GM21528 (cell line): ENCODE measurements around the gene HOXA5.

Experiments
- ATAC-seq: cut with Tn5 transposase; IDR thresholded peaks from one replicate; pipeline ENCODE4 v1.9.1; 2021; ENCODE audit warnings: mild to moderate bottlenecking, moderate library complexity; ENCODE audit not compliant: unreplicated experiment, low FRiP score

Gene HOXA5

DNA sequence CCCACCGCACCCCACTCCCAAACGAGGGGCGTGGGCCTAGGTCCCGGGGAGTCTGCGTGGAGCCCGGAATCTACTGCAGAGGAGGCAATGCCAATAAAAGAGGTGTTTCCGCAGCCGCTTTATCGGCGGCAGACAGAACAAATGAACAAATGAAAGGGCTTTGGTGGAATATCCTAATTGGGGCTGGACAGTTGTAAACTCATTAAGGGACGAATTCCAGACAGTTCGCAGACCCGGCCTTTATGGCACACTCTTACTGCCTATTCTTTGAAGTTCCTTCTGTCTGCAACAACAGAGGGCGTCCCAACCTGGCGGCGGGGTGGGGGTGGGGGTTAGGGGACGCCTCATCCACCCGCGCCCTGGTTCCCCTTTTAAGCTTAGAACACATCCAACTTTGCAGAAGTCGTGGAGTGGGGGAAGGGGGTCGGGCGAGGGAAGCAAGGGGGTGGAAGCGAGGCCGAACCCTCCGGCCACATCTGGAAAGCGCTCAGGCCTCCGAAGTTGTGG is 17.8 kb upstream of the HOXA5 start:
- no peak for ATAC-seq

DNA sequence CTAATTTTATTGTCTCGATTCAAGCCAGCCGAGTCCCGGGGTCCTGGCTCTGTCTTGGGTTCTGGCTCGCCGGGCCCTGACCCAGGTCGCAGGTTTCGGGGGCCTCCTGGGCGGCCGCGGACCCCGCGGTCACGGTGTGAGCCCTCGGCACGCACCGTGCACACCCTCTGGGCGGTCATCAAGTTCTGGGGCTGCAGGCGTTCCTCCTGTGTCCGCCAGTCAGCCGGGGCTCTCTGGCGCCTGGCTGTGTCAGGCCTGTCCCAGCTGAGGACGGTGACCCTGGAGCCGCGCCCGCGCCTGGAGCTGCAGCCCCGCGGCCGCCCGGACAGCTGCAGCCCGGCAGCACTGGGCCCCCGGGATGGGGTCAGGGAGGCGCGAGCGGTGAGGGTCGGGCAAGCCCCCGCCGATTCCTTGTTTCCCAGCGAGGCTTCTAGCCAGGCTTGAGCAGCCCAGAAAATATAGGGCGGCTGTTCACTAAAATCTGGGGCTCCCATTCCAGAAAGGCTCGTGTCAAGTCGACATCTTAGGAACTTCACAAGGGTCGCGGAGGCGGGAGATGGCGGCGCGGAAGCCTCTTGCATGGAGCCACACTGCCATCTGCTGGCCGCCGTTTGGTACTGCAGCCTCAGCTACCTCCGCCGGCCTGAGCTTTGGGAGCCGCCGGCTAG is 17.2 kb upstream of the HOXA5 start:
- no peak for ATAC-seq

DNA sequence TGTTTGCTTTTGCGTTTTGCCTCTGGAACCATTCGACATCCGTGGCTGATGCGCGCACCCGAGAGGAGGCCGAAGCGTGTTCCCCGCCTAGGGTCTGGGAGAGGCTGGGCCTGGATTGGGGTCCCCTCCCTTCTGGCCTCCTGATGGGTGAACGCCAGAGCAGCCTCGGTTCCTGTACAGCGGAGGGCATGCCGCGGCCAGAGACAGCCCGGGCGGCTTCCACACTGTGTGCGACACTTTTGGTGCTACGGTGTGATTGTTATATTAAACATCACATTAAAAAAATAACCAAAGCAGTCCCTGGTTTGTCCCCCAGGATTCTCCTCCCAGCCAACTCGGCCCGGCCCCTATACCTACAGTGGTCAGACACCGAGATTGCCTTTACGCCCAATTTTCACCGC is 16.7 kb upstream of the HOXA5 start:
- ATAC-seq = no peak

DNA sequence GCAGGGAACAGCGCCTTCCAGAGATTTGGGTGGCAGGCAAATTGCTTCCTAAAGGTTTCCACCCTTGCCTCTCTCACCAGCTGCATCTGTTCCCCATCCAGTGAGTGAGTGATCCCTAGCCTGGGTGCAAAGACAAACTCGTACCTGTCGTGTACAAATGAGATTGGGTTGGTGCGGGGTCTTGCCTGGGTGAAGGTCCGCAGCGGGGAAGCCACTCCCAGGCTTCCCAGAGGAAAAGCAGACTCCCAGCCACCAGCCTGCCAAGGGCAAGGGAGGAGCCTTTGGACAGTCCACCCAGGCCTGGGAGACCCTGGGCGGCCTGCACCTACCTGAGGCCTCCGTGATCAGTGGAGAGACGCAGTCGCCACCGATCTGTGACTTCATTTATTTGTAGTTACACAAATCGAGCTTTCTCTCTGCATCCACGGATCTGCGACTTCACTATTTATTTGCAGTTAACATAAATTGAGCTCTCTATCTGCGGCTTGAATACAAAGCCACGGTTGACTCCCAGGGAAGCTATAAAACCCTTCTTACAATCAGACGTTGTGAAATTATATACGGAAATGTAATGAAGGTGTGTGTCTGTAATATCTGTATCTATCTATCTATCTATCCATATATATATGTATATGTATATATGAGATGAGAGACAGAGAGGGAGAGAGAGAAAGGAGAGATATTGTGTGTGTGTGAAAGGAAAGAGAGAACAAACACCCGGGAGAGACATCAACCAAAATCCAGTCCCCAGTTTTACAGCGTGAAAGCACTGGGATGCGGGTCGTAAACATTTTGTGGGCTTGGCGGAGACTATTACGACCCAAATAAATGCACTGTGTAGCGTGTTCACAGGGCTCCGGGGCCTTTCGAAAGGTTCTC is 16.0 kb upstream of the HOXA5 start:
- no peak for ATAC-seq

DNA sequence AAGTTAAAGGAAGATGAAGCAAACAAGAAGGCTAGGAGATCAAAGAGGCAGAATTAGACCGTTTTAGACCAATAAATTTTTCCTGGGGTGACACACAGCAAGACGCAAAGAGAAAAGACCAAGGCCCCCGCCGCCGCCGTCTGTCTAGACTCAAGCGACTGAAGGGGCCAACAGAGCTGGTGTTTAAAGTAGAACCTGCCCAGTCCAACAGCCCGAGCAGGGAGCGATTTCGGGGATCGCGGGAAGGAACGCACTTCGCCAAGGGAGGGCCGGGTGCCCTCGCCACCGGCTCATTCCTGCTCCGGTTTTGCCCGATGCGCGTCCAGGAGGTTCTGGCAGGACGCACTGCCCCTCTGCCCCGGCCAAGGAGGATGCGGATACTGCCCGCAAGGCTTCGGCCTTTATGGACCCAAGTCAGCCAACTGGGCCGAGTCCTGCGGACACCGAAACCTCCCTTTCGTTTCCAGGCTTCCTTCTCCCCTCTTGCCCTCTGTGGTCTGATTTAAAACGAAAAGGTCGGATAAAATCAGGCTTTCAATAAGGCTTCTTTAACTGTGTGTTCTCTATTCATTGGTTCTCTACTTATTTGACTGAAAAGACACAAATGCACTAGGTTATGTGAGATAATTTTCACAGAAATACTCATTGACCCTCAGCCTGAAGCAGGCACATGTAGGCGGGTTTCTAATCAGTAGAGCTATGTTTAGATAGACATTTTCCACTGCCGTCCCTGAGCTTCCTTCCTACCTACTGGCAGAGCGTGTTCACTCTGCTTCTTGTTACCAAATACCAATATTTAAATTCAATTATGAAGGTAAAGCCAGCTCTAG is 15.2 kb upstream of the HOXA5 start:
- ATAC-seq = no peak

DNA sequence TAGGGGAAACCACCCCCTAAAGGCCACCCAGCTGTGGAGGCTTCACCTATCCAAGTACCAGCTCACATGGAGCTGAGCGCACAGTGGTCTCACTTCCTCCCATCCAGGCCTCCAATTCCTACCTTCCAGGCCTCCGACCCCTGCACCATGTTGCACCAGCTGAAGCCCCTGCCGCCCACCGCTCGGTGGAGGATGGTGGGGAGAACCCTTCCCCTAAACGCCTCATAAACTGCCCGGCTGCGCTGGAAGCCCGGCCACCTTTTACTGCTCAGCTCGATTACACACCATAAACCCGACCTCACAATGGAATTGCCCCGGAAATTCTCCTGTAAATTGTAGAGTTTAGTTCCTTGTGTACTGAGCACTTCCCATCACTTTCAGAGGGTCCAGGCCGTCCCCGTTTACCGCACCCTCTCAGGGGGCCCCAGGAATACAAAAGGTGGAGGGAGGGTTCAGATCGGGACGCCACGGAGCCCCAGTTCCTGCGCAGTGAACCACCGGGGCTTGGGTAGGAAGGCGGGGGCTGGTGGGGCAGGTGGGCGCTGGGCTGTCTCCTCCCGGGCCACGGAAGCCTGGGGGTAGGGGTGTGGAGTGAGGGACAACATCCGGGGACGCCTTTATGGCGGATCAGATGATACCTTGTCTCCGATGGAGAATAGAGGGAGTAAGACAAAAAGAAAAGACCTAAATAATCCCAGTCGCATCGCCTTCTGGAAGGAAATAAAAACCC is 14.4 kb upstream of the HOXA5 start:
- no peak for ATAC-seq

DNA sequence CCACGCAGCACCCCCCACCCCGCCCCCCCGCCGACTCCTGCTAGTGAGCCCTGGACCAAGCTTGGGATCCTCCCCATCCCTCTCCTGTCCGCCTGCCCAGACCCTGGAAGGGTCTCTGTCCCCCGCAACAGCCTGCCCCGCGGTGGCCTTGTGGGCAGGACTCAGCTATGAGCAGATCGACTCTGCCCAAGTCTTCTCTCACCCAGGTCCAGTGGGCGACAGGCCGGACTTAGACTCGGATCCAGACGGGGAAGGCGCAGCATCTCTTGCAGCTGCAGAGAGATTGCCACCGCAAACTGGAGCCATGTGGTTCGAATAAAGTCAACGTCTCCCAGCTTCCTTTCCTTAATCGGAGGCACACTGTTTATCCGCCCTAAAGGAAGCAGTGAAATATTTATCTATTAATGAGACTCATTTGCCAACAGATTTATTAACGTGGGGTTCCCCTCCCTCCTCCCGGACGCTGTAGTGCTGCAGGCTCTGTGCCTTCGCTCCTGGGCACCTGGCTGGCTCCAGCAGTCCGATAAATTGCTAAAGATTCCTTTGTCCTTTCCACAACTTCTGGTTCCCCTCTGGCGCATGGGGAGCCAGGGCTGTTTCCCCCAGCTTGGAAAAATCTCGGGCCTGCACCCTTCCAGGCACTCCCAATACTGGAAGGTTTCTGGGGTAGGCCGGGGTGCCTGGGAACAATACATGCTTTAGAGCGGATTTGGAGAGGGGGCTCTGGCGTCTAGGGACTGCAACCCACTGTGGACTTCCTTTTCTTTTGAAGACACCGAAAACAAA is 13.6 kb upstream of the HOXA5 start:
- no peak for ATAC-seq

DNA sequence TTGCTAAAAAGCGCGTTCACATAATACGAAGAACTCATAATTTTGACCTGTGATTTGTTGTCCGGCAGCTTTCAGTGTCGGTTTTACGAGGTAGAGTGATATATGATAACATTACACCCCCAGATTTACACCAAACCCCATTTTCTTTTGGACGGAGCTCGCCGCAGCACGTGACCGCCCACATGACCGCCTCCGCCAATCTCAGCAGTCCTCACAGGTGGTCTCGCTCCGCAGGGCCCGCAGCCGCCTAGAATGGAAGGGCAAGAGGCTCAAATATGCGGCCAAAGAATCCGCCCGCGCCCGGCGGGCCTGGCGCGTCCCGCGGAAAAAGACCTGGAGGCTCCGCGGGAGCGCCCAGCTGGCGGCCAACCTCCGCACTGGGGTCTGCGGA is 13.0 kb upstream of the HOXA5 start, which contains the start of gene HOXA7:
Gene HOXA7 (minus strand): TSS at position 168 of the 391 bp plus-strand sequence. CDS start 130 bp downstream, at position 38.
- no peak for ATAC-seq

DNA sequence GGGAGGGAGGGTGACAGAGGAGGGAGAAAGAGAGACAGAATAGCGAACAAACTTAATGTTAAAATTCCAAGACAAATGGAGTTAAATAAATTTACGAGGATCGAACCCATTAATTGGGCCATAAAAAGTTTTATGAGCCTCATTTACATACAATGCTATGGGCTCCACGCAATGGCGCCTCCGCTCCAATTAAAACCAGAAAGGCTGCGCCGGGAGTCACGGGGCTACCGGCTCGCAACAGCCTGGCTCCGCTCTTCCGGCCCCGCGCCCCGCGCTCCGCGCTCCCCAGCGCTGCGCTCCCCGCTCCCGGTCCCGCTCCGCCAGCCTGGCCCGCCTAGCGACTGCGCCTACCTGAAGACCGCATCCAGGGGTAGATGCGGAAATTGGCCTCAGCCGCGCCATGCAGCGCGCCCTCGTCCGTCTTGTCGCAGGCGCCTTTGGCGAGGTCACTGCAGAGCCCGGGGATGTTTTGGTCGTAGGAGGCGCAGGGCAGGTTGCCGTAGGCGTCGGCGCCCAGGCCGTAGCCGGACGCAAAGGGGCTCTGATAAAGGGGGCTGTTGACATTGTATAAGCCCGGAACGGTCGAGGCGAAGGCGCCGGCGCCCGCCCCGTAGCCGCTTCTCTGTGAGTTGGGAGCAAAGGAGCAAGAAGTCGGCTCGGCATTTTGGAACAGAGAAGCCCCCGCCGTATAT is 12.5 kb upstream of the HOXA5 start:
- no peak for ATAC-seq

DNA sequence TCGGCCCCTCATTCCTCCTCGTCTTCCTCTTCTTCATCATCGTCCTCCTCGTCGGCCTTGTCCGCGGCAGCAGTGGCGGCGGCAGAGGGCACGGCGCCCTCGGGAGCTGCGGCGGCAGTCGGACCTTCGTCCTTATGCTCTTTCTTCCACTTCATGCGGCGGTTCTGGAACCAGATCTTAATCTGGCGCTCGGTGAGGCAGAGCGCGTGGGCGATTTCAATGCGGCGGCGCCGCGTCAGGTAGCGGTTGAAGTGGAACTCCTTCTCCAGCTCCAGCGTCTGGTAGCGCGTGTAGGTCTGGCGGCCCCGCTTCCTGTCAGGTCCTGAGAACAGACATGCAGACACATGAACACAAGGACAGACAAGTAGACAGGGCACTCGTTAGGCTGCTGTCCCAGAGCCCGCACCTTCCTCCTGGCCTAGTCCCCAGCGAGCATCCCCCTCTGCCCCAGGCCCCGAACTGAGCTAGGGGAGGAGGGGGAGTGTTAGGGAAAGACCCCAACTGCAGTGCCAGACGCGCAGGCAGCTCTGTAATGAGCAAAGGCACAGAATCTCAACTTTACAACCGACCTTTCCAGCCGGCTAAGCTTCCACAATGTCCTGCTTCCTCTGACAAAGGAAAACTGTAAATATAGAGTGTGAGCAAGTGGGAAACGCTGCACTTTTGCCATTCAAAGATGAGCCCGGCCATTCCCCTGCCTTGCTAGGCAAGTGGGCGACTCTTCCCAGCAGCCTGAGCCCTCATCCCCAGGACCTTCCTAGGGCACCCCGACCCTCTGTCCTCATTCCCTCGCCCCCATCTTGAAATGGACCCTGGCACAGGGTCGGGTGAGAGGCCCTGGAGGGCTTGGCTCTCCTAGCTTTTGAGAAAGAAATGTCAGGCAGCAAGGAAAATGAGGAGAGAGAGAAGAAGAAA is 11.7 kb upstream of the HOXA5 start:
- ATAC-seq = no peak

DNA sequence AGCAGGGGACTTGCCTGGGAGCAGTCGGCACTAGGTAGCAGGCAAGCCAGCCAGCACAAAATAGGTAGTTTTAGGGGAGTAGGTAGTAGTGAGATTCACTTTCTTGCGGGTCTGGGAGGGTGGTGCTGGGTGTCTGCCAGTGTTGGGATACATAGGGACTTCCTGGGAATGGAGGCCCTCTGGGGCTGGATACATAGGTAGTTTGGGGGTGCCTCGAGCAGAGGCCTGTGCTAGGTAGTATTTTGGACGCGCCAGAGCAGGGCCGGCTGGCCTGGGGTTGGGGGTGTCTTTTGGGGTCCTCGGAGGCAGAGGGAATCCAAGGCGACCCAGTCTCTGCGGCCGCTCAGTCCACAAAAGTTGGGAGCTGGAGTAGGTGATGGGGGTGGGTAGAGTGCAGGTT is 10.9 kb upstream of the HOXA5 start:
- no peak for ATAC-seq

DNA sequence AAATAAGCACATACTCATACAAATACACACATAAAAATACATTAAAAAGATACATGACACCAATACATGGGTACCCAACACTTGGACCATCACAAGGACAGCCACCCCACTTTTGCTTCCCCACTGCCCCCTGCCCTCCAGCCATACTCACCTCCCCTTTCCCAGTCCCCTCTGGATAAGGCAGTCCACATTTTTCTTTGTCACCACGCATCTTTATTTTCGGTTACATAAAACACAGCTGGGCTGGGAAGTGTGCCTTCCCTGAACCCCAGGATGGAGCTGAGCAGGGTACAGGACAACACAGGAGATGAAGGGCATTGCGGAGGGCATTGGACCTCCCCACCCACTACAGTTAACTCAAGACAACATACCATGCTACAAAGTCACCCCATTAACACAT is 10.0 kb upstream of the HOXA5 start:
- ATAC-seq = no peak

DNA sequence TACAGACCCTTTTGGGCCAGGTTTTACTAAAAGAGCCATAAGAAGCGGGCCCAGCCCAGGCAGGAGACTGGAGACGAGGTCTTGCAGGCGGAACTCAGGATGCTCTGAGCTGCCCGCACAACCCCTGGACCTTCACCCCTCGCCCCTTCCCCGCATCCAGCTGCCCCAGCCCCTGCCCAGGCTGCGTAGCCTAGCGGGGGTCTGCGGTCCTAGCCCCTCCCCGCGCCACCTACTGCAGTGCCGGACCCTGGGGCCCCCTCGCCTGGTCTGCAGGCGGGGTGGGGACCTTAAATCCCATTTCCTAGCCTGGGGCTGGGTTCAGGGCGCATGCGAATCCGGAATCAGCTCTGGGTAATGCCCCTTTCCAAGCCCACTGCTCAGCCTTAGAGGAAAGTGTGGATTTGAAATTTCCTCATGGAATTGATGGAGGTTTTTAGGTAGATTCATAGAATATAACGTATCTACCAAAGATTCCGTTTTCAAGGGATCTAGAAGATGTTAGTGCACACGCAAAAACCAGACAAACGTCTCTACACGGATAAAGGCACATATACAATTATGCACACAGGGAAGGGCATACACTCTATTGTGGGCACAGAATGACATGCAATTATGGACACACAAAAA is 9.4 kb upstream of the HOXA5 start:
- ATAC-seq = no peak

DNA sequence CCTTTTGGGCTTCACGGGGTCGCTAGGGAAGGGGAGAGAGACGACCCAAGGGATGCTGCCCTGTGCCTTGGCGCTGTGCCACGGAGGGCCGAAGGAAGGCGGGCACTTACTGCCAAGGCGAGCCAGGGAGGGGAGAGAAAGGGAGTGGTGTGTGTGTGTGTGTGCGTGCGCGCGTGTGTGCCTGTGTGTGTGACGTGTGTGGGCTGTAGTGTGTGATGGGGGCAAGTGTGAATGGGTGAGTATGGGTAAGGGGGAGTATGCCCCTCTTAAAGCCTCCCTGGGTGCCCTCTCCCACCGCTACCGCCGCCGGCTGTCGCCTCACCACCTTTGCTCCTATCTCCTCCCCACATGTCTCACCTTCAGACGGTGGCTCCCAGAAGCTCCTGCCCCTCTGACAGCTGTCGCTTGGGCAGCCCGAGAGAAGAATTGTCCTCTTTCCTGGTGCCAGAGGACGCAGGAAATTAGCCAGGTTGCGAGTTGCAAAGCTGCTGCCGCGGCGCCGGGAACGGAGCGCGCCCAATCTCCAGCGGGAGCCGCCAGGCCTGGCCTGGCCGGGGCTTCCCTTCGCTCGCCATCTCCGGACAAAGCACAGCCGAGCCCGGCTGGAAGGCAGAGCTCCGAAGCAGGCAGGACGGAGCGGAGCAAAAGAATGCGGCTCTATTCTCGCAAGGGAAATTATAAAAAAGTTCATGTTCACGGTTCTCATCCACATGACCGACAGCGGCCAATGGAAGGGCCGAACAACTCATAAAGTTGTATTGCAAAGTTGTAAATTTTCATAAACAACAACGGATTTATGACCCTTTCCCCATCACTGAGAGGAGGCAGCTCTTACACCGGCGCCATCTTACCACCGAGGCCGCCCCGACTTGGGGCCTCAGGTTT is 8.7 kb upstream of the HOXA5 start, which contains the start of gene HOXA3:
Gene HOXA3 (minus strand): TSS at position 653 of the 885 bp plus-strand sequence. CDS start 41,943 bp downstream, outside the sequence.
- ATAC-seq = no peak

DNA sequence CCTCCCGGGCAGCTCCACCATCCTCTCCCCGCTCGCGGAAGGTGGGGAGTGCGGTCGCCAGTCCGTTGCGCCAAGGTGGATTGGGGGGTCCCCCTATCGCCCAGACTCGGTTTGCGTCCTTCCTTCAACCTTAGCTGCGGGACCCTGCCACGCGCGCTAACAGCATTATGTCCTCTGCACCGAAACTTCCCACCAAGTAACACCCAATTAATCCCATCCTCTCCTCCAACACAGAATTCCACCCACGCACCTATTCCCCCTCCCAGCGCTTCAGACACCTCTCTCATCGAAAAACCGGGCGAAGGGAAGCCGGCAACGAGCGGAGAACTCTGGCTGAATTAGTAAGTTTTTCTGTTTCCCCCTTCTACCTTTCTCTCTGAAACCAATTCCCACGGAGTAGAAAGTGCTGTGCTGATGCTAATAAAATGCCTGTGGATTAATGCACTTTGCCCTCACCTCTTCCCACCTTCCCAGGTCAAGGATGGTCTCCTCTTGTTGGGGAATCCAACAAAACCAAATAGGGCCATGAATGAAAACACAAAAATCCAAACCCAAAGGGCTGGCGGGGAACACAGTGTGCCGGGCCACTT is 8.0 kb upstream of the HOXA5 start:
- no peak for ATAC-seq
